HepG2 (cell line): ENCODE results near the gene ANKS3. TPM values are rescaled to one million over a fixed set of nuclear protein-coding genes. Genes with fewer than 3 reads are reported as not detected.
A peak's percentile ranks its signal among the peaks of the same experiment; 100 is the strongest.

Experiments
- CCDC6 ChIP-seq: sonication (generic); formaldehyde crosslinking; IDR thresholded peaks from 2 replicates; pipeline ENCODE4 v1.8.1; 2022; ENCODE audit warnings: mild to moderate bottlenecking, missing genetic modification reagents, moderate library complexity
- CHCHD3 ChIP-seq: sonication (generic); formaldehyde crosslinking; IDR thresholded peaks from 2 replicates; pipeline ENCODE4 v1.8.0; 2022; ENCODE audit warnings: mild to moderate bottlenecking, missing genetic modification reagents, moderate library complexity
- DZIP1 ChIP-seq: sonication (generic); formaldehyde crosslinking; IDR thresholded peaks from 2 replicates; pipeline ENCODE4 v1.5.0; 2020; ENCODE audit warnings: mild to moderate bottlenecking, missing genetic modification reagents
- ERF ChIP-seq: IDR thresholded peaks from 2 replicates; pipeline ENCODE4 v1.6.1; 2018; ENCODE audit warnings: missing biosample characterization, missing genetic modification reagents
- ETV5 ChIP-seq: IDR thresholded peaks from 2 replicates; pipeline ENCODE4 v1.6.1; 2018; ENCODE audit warnings: missing biosample characterization, missing genetic modification reagents, inconsistent platforms, borderline replicate concordance
- HCFC1 ChIP-seq: fragments of 150-350 bp; IDR thresholded peaks from 2 replicates; pipeline ENCODE4 v1.6.1; 2014; ENCODE audit warnings: low read depth, low read length
- MTA3 ChIP-seq: sonication (generic); formaldehyde crosslinking; IDR thresholded peaks from 2 replicates; pipeline ENCODE4 v1.4.0; 2020; ENCODE audit warnings: missing genetic modification reagents
- NFKBIZ ChIP-seq: IDR thresholded peaks from 2 replicates; pipeline ENCODE4 v1.6.1; 2018; ENCODE audit warnings: missing genetic modification reagents, missing compliant biosample characterization
- SP4 ChIP-seq: sonication (generic); formaldehyde crosslinking; IDR thresholded peaks from 2 replicates; pipeline ENCODE4 v1.8.1; 2023; ENCODE audit warnings: mild to moderate bottlenecking, missing genetic modification reagents
- TEAD2 ChIP-seq: sonication (generic); formaldehyde crosslinking; IDR thresholded peaks from 2 replicates; pipeline ENCODE4 v1.9.0; 2021; ENCODE audit warnings: missing genetic modification reagents
- TFAP4 ChIP-seq: sonication (generic); IDR thresholded peaks from 2 replicates; pipeline ENCODE4 v1.6.1; 2016; ENCODE audit warnings: low read depth, borderline replicate concordance
- TSC22D2 ChIP-seq: sonication (generic); formaldehyde crosslinking; IDR thresholded peaks from 2 replicates; pipeline ENCODE4 v1.5.1; 2020; ENCODE audit warnings: missing genetic modification reagents, mild to moderate bottlenecking, borderline replicate concordance
- ZFP37 ChIP-seq: sonication (generic); formaldehyde crosslinking; IDR thresholded peaks from 2 replicates; pipeline ENCODE4 v1.4.0; 2020; ENCODE audit warnings: missing genetic modification reagents, borderline replicate concordance
- ZFP62 ChIP-seq: sonication (generic); formaldehyde crosslinking; IDR thresholded peaks from 2 replicates; pipeline ENCODE4 v1.4.0; 2020; ENCODE audit warnings: missing genetic modification reagents
- ZNF276 ChIP-seq: sonication (generic); formaldehyde crosslinking; IDR thresholded peaks from 2 replicates; pipeline ENCODE4 v1.4.0; 2020; ENCODE audit warnings: mild to moderate bottlenecking, low read depth, missing genetic modification reagents
- ZNF501 ChIP-seq: sonication (generic); formaldehyde crosslinking; IDR thresholded peaks from 2 replicates; pipeline ENCODE4 v1.5.1; 2020; ENCODE audit warnings: mild to moderate bottlenecking, moderate library complexity, missing genetic modification reagents
- ZNF547 ChIP-seq: sonication (generic); formaldehyde crosslinking; IDR thresholded peaks from 2 replicates; pipeline ENCODE4 v1.5.1; 2020; ENCODE audit warnings: mild to moderate bottlenecking, missing genetic modification reagents
- ZNF598 ChIP-seq: sonication (generic); formaldehyde crosslinking; IDR thresholded peaks from 2 replicates; pipeline ENCODE4 v1.5.1; 2020; ENCODE audit warnings: mild to moderate bottlenecking, missing genetic modification reagents, borderline replicate concordance
- ZNF792 ChIP-seq: IDR thresholded peaks from 2 replicates; pipeline ENCODE4 v1.6.1; 2016
- ZSCAN22 ChIP-seq: sonication (generic); formaldehyde crosslinking; IDR thresholded peaks from 2 replicates; pipeline ENCODE4 v1.4.0; 2020; ENCODE audit warnings: mild to moderate bottlenecking, missing genetic modification reagents
- polyA plus RNA-seq, 8 experiments: library from polyadenylated mRNA; depleted of rRNA in 3 of 8; stranded (reverse) in 7 of 8; unstranded in 1 of 8; fragments of >200 nt; fragmentation: Illumina TruSeq in 4 of 8; extraction: Trizol in 4 of 8; gene quantifications; 2 replicates each; pipeline versions ENCODE4 v1.2.1 to v1.2.3, GENCODE V29; 2011 to 2016; ENCODE audit warnings: low read depth in 4 of 8, missing spikeins in 1 of 8, mixed read lengths in 1 of 8; ENCODE audit not compliant: insufficient read depth in 1 of 8
- total RNA-seq, 5 experiments: library from RNA; depleted of rRNA; stranded (reverse); fragments of >200 nt; fragmentation: Illumina TruSeq; extraction: Trizol; gene quantifications; 2 replicates each; pipeline ENCODE4 v1.2.3, GENCODE V29; 2016; ENCODE audit warnings: low read depth in 1 of 5
- TF ChIP-seq, protein P1 (sequence below): sonication (generic); formaldehyde crosslinking; IDR thresholded peaks from 2 replicates; pipeline ENCODE4 v1.4.0; 2020; ENCODE audit warnings: missing genetic modification reagents

ANKS3 gene
- total and polyA plus RNA-seq, 2 of the 13 experiments (the other 11 are each of a cell fraction or from before 2014, with no cell fraction given): 11.4 to 15.9 TPM

DNA sequence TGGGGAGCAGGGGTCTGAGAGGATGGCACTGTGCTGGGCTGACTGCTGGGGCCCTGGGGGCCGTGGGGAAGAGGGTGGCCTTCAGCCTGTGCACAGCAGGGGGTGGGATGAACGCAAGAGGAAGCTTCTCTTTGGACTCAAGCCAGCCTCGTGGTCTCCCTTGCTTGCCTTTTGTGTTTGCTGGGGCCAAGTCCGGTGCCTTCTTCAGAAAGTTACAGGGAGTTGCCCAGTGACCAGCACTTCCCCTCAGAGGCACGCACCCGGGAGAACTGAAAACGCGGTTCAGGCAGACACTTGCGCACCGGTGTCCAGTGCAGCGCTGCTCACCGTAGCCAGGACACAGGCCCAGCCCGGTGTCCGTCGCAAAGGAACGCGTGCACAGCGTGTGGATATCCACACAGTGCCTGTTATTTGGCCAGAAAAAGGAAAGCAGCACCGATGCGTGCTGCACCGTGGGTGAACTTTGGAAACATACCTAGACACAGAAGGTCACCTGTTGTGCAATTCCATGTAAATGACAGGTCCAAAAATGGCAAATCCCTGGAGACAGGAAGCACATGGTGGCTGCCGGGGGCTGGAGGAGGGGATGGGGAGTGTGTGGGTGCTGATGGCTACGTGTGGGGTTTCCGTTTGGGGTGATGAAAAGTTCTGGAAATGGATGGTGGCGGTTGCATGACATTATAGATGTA, 70.2 kb downstream of the ANKS3 start (continued):
- peak; percentile 97 for TF ChIP-seq ZNF501 (CRISPR knock-in tag)
- peak; percentile 69 for TF ChIP-seq ZSCAN22 (CRISPR knock-in tag)
- TF ChIP-seq TEAD2: 0 out of 2 replicates have a peak, but pooled peaks have one; percentile 38
- peak; percentile 89 for TF ChIP-seq ZFP37 (CRISPR knock-in tag)
- TF ChIP-seq, protein P1, sequence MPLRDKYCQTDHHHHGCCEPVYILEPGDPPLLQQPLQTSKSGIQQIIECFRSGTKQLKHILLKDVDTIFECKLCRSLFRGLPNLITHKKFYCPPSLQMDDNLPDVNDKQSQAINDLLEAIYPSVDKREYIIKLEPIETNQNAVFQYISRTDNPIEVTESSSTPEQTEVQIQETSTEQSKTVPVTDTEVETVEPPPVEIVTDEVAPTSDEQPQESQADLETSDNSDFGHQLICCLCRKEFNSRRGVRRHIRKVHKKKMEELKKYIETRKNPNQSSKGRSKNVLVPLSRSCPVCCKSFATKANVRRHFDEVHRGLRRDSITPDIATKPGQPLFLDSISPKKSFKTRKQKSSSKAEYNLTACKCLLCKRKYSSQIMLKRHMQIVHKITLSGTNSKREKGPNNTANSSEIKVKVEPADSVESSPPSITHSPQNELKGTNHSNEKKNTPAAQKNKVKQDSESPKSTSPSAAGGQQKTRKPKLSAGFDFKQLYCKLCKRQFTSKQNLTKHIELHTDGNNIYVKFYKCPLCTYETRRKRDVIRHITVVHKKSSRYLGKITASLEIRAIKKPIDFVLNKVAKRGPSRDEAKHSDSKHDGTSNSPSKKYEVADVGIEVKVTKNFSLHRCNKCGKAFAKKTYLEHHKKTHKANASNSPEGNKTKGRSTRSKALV (CRISPR knock-in tag): peak; percentile 94
- TF ChIP-seq CCDC6: peak; percentile 96
- peak; percentile 82 for TF ChIP-seq DZIP1 (CRISPR knock-in tag)
- peak; percentile 93 for TF ChIP-seq ZNF547 (CRISPR knock-in tag)
- TF ChIP-seq NFKBIZ (CRISPR knock-in tag): peak; percentile 82; the same call in 1 of the 2 replicates
- TF ChIP-seq ERF: peak; percentile 83
- 0 out of 2 replicates have a peak, but pooled peaks have one; percentile 66 for TF ChIP-seq ZNF598 (CRISPR knock-in tag)
- no peak for TF ChIP-seq ZFP62 (CRISPR knock-in tag)
- TF ChIP-seq ETV5: peak; percentile 87
- peak; percentile 63 for TF ChIP-seq SP4
- TF ChIP-seq ZNF276: peak; percentile 65
- peak; percentile 91 for TF ChIP-seq CHCHD3 (CRISPR knock-in tag)
- TF ChIP-seq MTA3 (CRISPR knock-in tag): no peak
- peak; percentile 65; the same call in 1 of the 2 replicates for TF ChIP-seq TFAP4
- TF ChIP-seq TSC22D2: peak; percentile 80
- no peak for TF ChIP-seq HCFC1
- TF ChIP-seq ZNF792 (CRISPR knock-in tag): peak; percentile 95
